Activated CD4-positive, alpha-beta memory T cell treated with anti-CD3 and anti-CD28 coated beads, Interleukin-2, amount 10 ng/mL, durations not matched to agents 7 days and 5 days (primary cell): Measurements from ENCODE around the gene CHMP4B. TPM values are rescaled to one million over a fixed set of nuclear protein-coding genes. Genes with fewer than 3 reads are reported as not detected.

Experiments used
- CTCF ChIA-PET: fragments of 350-600 bp; sonication (Branson Sonifier 250); formaldehyde crosslinking; loops from one replicate; lab custom pipeline; 2021; ENCODE audit warnings: antibody characterized with exemption, inconsistent platforms; lab: Charles Lee
- POLR2A ChIA-PET: fragments of 350-600 bp; sonication (Branson Sonifier 250); formaldehyde crosslinking; loops from one replicate; lab custom pipeline; 2021; ENCODE audit warnings: antibody characterized with exemption; lab: Charles Lee
- DNase-seq: peaks from one replicate; pipeline ENCODE4 v3.0.0-alpha.2; 2020
- H3K27ac Mint-ChIP-seq: one replicate; pipeline ENCODE4 v1.8.0; 2021; ENCODE audit warnings: mild to moderate bottlenecking, mixed read lengths
- H3K27me3 Mint-ChIP-seq: one replicate; pipeline ENCODE4 v1.8.0; 2021; ENCODE audit warnings: mixed read lengths
- H3K36me3 Mint-ChIP-seq: one replicate; pipeline ENCODE4 v1.8.0; 2021; ENCODE audit warnings: low read depth, mixed read lengths
- H3K4me1 Mint-ChIP-seq: one replicate; pipeline ENCODE4 v1.8.0; 2021; ENCODE audit warnings: mixed read lengths
- H3K4me3 Mint-ChIP-seq: one replicate; pipeline ENCODE4 v1.8.0; 2021; ENCODE audit warnings: mild to moderate bottlenecking, mixed read lengths
- H3K9me3 Mint-ChIP-seq: one replicate; pipeline ENCODE4 v1.8.0; 2021; ENCODE audit warnings: mixed read lengths
- total RNA-seq, 2 experiments: library from RNA; stranded (reverse); gene quantifications; one replicate each; pipeline ENCODE4 v1.2.3, GENCODE V29; 2021

Gene CHMP4B
- total RNA-seq, 2 experiments from 2014 or later = 86.7 to 86.9 TPM

GRCh38 chr20:33836277-33836676 lies 25.1 kb downstream of the CHMP4B start:
- Mint-ChIP-seq H3K9me3 (no peaks in the 10 kb centered on the region), H3K27ac (no peak overlapping the region), H3K4me1 (peaks cover 33% of the 10 kb centered on the region), H3K36me3 (peaks cover 44% of the 10 kb centered on the region), H3K4me3 (no peak overlapping the region), H3K27me3 (no peaks in the 10 kb centered on the region)
- no peak for DNase-seq
- CTCF ChIA-PET = interaction anchor here (1.1 kb wide), 1 partner anchor 11 kb away, joined by 3 read pairs; no protein-coding TSS in a partner anchor
- POLR2A ChIA-PET = interaction anchor here (1.1 to 3.3 kb wide), 3 partner anchors 22 to 25 kb away, joined by 3 to 11 read pairs (median 4); partner anchors contain the start of gene CHMP4B

- ChIA-PET CTCF (interaction anchor here (1.1 to 1.2 kb wide), 2 partner anchors 12 to 24 kb away, joined by 3 read pairs; no protein-coding TSS in a partner anchor), POLR2A (interaction anchor here (0.8 to 3.3 kb wide), 2 partner anchors 21 to 190 kb away, joined by 3 to 11 read pairs; no protein-coding TSS in a partner anchor)
- Mint-ChIP-seq H3K36me3 (peaks cover 35% of the 10 kb centered on the region), H3K9me3 (no peaks in the 10 kb centered on the region), H3K4me1 (peaks cover 42% of the 10 kb centered on the region), H3K27me3 (no peaks in the 10 kb centered on the region), H3K27ac (no peak overlapping the region), H3K4me3 (no peak overlapping the region)
- no peak for DNase-seq
Measured at GRCh38 chr20:33837096-33837830, 26.1 kb downstream of the CHMP4B start.

- Mint-ChIP-seq H3K27ac (no peak overlapping the region), H3K36me3 (peaks cover 29% of the 10 kb centered on the region), H3K27me3 (no peaks in the 10 kb centered on the region), H3K4me3 (no peak overlapping the region), H3K4me1 (peaks cover 50% of the 10 kb centered on the region), H3K9me3 (no peaks in the 10 kb centered on the region)
- DNase-seq = no peak
- CTCF ChIA-PET = interaction anchor here (1.2 kb wide), 1 partner anchor 25 kb away, joined by 3 read pairs; no protein-coding TSS in a partner anchor
- POLR2A ChIA-PET = interaction anchor here (0.8 to 3.3 kb wide), 3 partner anchors 20 to 190 kb away, joined by 3 to 11 read pairs (median 4); partner anchors contain the start of gene CHMP4B
Measured at GRCh38 chr20:33838035-33838864, 27.1 kb downstream of the CHMP4B start.

- Mint-ChIP-seq H3K4me3 (no peak overlapping the region), H3K9me3 (no peaks in the 10 kb centered on the region), H3K4me1 (peaks cover 59% of the 10 kb centered on the region), H3K36me3 (peaks cover 21% of the 10 kb centered on the region), H3K27ac (no peak overlapping the region), H3K27me3 (no peaks in the 10 kb centered on the region)
- DNase-seq = no peak
- ChIA-PET CTCF (interaction anchor here (1.0 kb wide), 1 partner anchor 9 kb away, joined by 3 read pairs; no protein-coding TSS in a partner anchor), POLR2A (interaction anchor here (0.9 kb wide), 1 partner anchor 29 kb away, joined by 4 read pairs; the partner anchor contains the start of gene CHMP4B)
Measured at GRCh38 chr20:33839591-33839990, 28.4 kb downstream of the CHMP4B start.

DNA sequence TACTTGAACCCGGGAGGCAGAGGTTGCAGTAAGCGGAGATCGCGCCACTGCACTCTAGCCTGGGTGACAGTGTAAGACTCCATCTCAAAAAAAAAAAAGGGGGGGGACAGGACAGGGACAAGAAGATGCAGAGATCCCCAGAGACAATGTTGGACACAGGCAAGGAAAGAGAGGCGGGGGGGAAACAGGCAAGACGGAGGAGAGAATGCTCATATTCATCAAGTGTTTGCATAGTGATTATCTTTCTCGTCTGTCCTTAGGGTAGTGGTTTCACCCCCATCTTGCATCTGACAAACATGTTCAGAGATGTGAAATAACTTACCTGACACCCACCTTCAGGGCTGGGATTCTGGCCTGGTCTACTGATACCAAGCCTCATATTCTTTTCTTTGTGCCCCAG lies 29.0 kb downstream of the CHMP4B start:
- POLR2A ChIA-PET = no interaction called here
- peaks cover 18% of the 10 kb centered on the region for H3K36me3 Mint-ChIP-seq
- no peaks in the 10 kb centered on the region for H3K9me3 Mint-ChIP-seq
- no peak overlapping the region for H3K4me3 Mint-ChIP-seq
- CTCF ChIA-PET = no interaction called here
- no peak overlapping the region for H3K27ac Mint-ChIP-seq
- no peaks in the 10 kb centered on the region for H3K27me3 Mint-ChIP-seq
- no peak for DNase-seq
- H3K4me1 Mint-ChIP-seq = peaks cover 59% of the 10 kb centered on the region

DNA sequence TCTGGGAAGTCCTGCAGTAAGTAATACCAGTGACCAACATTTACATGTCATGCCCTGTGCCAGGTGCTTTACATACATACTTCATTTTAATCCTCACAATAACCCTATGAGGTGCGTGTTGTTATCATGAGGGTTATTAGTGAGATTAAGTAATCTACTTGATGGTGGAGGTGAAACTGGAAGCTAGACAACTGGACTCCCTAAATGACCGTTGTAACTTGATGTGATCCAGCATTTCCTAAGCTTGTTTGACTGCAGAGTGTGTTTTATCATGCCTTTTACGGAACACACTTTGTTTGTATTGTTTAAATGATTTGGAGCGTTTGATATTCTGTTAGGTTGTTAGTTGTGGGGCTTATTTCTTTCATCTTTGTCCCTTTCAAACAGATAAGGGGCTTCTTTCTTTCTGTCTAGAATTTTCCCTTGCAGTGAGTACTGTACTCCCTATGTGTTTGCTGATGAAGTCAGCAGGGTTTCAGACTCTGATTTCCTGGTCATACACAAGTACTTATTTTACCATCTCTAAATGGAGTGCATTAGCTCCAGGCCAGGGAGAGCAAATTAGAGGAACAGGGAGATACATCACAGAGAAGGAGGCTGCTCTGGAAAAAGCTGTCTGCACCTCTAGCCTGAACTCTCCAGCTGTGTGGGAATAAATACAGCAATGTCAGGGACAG lies 29.7 kb downstream of the CHMP4B start:
- POLR2A ChIA-PET = interaction anchor here (0.7 kb wide), 1 partner anchor 30 kb away, joined by 3 read pairs; the partner anchor contains the start of gene CHMP4B
- Mint-ChIP-seq H3K27ac (no peak overlapping the region), H3K4me3 (no peak overlapping the region)

DNA sequence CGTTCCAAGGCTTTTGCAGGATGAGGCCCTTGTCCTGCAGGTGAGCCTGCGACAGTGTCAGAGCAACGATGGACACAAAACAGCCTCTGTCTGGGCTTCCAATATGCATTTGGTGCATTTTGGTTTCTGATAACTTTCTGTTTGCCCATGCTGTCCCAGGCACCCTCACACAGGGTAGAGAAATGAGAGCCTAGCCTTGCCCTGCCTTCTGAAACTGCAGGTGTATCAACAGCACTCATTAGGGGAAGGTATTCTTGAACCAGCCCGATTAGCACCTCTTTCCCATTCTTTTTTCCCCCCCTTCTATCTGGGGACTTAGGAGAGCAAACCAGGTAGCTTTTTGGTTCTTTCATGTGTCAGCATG lies 30.3 kb downstream of the CHMP4B start:
- Mint-ChIP-seq H3K27me3 (no peaks in the 10 kb centered on the region), H3K4me3 (no peak overlapping the region)
- POLR2A ChIA-PET = interaction anchor here (0.7 kb wide), 1 partner anchor 30 kb away, joined by 3 read pairs; the partner anchor contains the start of gene CHMP4B

More for the DNA sequence above, 29.7 kb downstream of the CHMP4B start:
- H3K9me3 Mint-ChIP-seq = no peaks in the 10 kb centered on the region
- no peak for DNase-seq
- no peaks in the 10 kb centered on the region for H3K27me3 Mint-ChIP-seq
- H3K36me3 Mint-ChIP-seq = peaks cover 12% of the 10 kb centered on the region
- peaks cover 65% of the 10 kb centered on the region for H3K4me1 Mint-ChIP-seq
- CTCF ChIA-PET = no interaction called here

DNA sequence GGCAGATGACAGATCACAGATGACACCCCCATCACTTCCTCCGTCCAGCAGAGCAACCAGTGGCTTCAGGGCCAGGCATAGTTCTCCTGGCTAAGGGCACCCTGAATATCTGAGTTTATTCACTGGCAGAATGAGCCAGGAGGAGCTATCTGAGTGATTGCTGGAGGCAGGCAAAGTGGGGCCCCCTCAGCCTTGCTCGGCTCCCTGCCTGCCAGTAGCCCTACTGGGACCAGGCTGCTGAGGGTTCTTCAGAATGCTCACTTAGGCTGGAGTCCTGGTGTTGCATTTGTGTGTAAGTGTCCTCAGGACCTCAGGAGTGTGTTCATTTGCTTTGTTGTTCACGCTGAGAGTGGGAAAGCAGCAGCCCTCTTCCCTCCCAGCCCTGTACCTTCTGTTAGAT lies 31.2 kb downstream of the CHMP4B start:
- Mint-ChIP-seq H3K4me3 (no peak overlapping the region), H3K36me3 (peaks cover 8% of the 10 kb centered on the region), H3K27ac (no peak overlapping the region), H3K4me1 (peaks cover 73% of the 10 kb centered on the region), H3K27me3 (no peaks in the 10 kb centered on the region), H3K9me3 (no peaks in the 10 kb centered on the region)
- CTCF ChIA-PET = no interaction called here
- POLR2A ChIA-PET = no interaction called here
- no peak for DNase-seq

More for the DNA sequence above, 30.3 kb downstream of the CHMP4B start:
- no peak for DNase-seq
- CTCF ChIA-PET = no interaction called here
- Mint-ChIP-seq H3K4me1 (peaks cover 70% of the 10 kb centered on the region), H3K27ac (no peak overlapping the region), H3K36me3 (peaks cover 8% of the 10 kb centered on the region), H3K9me3 (no peaks in the 10 kb centered on the region)

GRCh38 chr20:33843050-33843449 lies 31.9 kb downstream of the CHMP4B start:
- Mint-ChIP-seq H3K4me3 (no peak overlapping the region), H3K4me1 (peaks cover 69% of the 10 kb centered on the region), H3K9me3 (no peaks in the 10 kb centered on the region), H3K27ac (no peak overlapping the region), H3K27me3 (no peaks in the 10 kb centered on the region), H3K36me3 (peaks cover 11% of the 10 kb centered on the region)
- ChIA-PET CTCF (no interaction called here), POLR2A (no interaction called here)
- no peak for DNase-seq

- H3K4me3 Mint-ChIP-seq = no peak overlapping the region
- DNase-seq = no peak
- peaks cover 68% of the 10 kb centered on the region for H3K4me1 Mint-ChIP-seq
- CTCF ChIA-PET = no interaction called here
- H3K36me3 Mint-ChIP-seq = peaks cover 16% of the 10 kb centered on the region
- POLR2A ChIA-PET = no interaction called here
- no peaks in the 10 kb centered on the region for H3K9me3 Mint-ChIP-seq
- H3K27me3 Mint-ChIP-seq = no peaks in the 10 kb centered on the region
- no peak overlapping the region for H3K27ac Mint-ChIP-seq
Measured at GRCh38 chr20:33843854-33844253, 32.7 kb downstream of the CHMP4B start.

GRCh38 chr20:33846291-33846935 lies 35.3 kb downstream of the CHMP4B start:
- Mint-ChIP-seq H3K27ac (no peak overlapping the region), H3K9me3 (no peaks in the 10 kb centered on the region), H3K4me3 (no peak overlapping the region), H3K4me1 (peaks cover 64% of the 10 kb centered on the region), H3K36me3 (peaks cover 32% of the 10 kb centered on the region), H3K27me3 (no peaks in the 10 kb centered on the region)
- ChIA-PET POLR2A (interaction anchor here (0.6 to 1.1 kb wide), 2 partner anchors 13 to 66 kb away, joined by 3 to 4 read pairs; no protein-coding TSS in a partner anchor), CTCF (interaction anchor here (1.0 to 1.4 kb wide), 2 partner anchors 19 to 68 kb away, joined by 3 to 4 read pairs; no protein-coding TSS in a partner anchor)
- DNase-seq = no peak

- POLR2A ChIA-PET = interaction anchor here (0.6 to 1.1 kb wide), 2 partner anchors 12 to 67 kb away, joined by 3 to 4 read pairs; no protein-coding TSS in a partner anchor
- Mint-ChIP-seq H3K4me1 (peaks cover 64% of the 10 kb centered on the region), H3K36me3 (peaks cover 38% of the 10 kb centered on the region), H3K27me3 (no peaks in the 10 kb centered on the region), H3K9me3 (no peaks in the 10 kb centered on the region), H3K27ac (no peak overlapping the region), H3K4me3 (no peak overlapping the region)
- CTCF ChIA-PET = interaction anchor here (1.0 to 1.4 kb wide), 2 partner anchors 20 to 68 kb away, joined by 3 to 4 read pairs; no protein-coding TSS in a partner anchor
- no peak for DNase-seq
Measured at GRCh38 chr20:33847006-33847405, 35.9 kb downstream of the CHMP4B start.
